Endodermal cell (in vitro differentiated cells): ENCODE measurements around the gene ARL6IP1. TPM values are rescaled to one million over a fixed set of nuclear protein-coding genes. Genes with fewer than 3 reads are reported as not detected.

Experiments used
- DNase-seq: peaks from one replicate; pipeline ENCODE4 v3.0.0-alpha.2; 2017
- H3K27ac ChIP-seq: 2 replicates; pipeline ENCODE4 v1.5.1; 2013; ENCODE audit warnings: mild to moderate bottlenecking, low read depth, low read length, moderate library complexity
- H3K27me3 ChIP-seq: 2 replicates; pipeline ENCODE4 v1.6.1; 2013; ENCODE audit warnings: mild to moderate bottlenecking, low read length, moderate library complexity; ENCODE audit not compliant: insufficient read depth, control insufficient read depth, poor library complexity, severe bottlenecking
- H3K36me3 ChIP-seq: 2 replicates; pipeline ENCODE4 v1.7.0; 2013; ENCODE audit warnings: mild to moderate bottlenecking, low read length, moderate library complexity; ENCODE audit not compliant: control insufficient read depth, insufficient read depth
- H3K4me1 ChIP-seq: one replicate; pipeline ENCODE4 v1.7.0; 2013; ENCODE audit warnings: low read length; ENCODE audit not compliant: control insufficient read depth, insufficient read depth
- H3K4me3 ChIP-seq: 2 replicates; pipeline ENCODE4 v1.5.1; 2013; ENCODE audit warnings: mild to moderate bottlenecking, low read length, moderate library complexity
- H3K9ac ChIP-seq: 2 replicates; pipeline ENCODE4 v1.6.1; 2013; ENCODE audit warnings: mild to moderate bottlenecking, low read length, moderate library complexity; ENCODE audit not compliant: poor library complexity, severe bottlenecking; ENCODE audit errors: extremely low read depth
- H3K9me3 ChIP-seq: 2 replicates; pipeline ENCODE4 v1.6.1; 2013; ENCODE audit warnings: mild to moderate bottlenecking, low read length, moderate library complexity; ENCODE audit not compliant: control insufficient read depth
- H3K27ac Mint-ChIP-seq: 2 replicates; pipeline ENCODE4 v1.8.0; 2020; ENCODE audit warnings: mixed read lengths
- H3K27me3 Mint-ChIP-seq: 2 replicates; pipeline ENCODE4 v1.8.0; 2021; ENCODE audit warnings: mild to moderate bottlenecking, mixed read lengths; ENCODE audit not compliant: insufficient read depth
- H3K36me3 Mint-ChIP-seq: 2 replicates; pipeline ENCODE4 v1.8.0; 2020; ENCODE audit warnings: low read depth, mixed read lengths
- H3K4me1 Mint-ChIP-seq: 2 replicates; pipeline ENCODE4 v1.8.0; 2020; ENCODE audit warnings: mixed read lengths
- H3K4me3 Mint-ChIP-seq: 2 replicates; pipeline ENCODE4 v1.8.0; 2020; ENCODE audit warnings: mild to moderate bottlenecking, moderate library complexity, mixed read lengths
- H3K9me3 Mint-ChIP-seq: 2 replicates; pipeline ENCODE4 v1.8.0; 2020; ENCODE audit warnings: mild to moderate bottlenecking, mixed read lengths
- WGBS, 2 experiments: methylation state at CpG; one replicate each; pipeline versions ENCODE4 v1.1.5 to v1.1.7; 2013; ENCODE audit warnings: missing lambda C conversion rate in 2 of 2, mixed read lengths in 1 of 2; ENCODE audit not compliant: insufficient coverage in 1 of 2, insufficient read length in 1 of 2; 5-methylcytosine and 5-hydroxymethylcytosine counted together
- long read RNA-seq, 4 experiments: library from polyadenylated mRNA in 2 of 4; library from RNA in 1 of 4; library from capped mRNA in 1 of 4; stranded (forward) in 3 of 4; unstranded in 1 of 4; transcript quantifications; one replicate each; pipeline ENCODE4 v2.0.0, GENCODE V29; 2020 to 2021; ENCODE audit warnings: inconsistent platforms in 1 of 4
- polyA plus RNA-seq, 2 experiments: library from polyadenylated mRNA; stranded (reverse); fragments of 50-300 nt; gene quantifications; one replicate each; pipeline ENCODE4 v1.2.3, GENCODE V29; 2013
- total RNA-seq, 2 donors: library from RNA; stranded (reverse); fragmentation: NEBNext Ultra II Directional in 1 of 2; extraction: Animal tissue kit (Norgen Biotek cat#: 25700) in 1 of 2; gene quantifications; 2 replicates in 1 of 2; 3 replicates in 1 of 2; pipeline ENCODE4 v1.2.1, GENCODE V29; 2021
- TF ChIP-seq, protein P1 (sequence below): fragments of 200-600 bp; sonication (generic); conservative IDR thresholded peaks from 2 replicates; pipeline ENCODE4 v1.5.0; 2021; ENCODE audit warnings: antibody characterized with exemption, mild to moderate bottlenecking

ARL6IP1 gene
- 100 to 1,000 TPM; 331 to 334 TPM for total RNA-seq
- 381 TPM for polyA plus RNA-seq (2013, experiment 1 of 2)
- 388 TPM for polyA plus RNA-seq (2013, experiment 2 of 2)
- long read RNA-seq, experiment 1, transcript ARL6IP1-201 (6 exons, 2,409 nt) = major isoform, 121 of 176 reads
- long read RNA-seq, experiment 1, partial matches to known transcripts = 48 of 176 reads
- long read RNA-seq, experiment 1, other reads (novel, unspliced or antisense) = 5 of 176 reads
- long read RNA-seq, experiment 2, transcript ARL6IP1-201 (6 exons, 2,409 nt) = major isoform, 1,519 of 1,573 reads
- long read RNA-seq, experiment 2, partial matches to known transcripts = 19 of 1,573 reads
- long read RNA-seq, experiment 2, other reads (novel, unspliced or antisense) = 34 of 1,573 reads
- long read RNA-seq, experiment 3, transcript ARL6IP1-208 (4 exons, 778 nt) = minor isoform, 8 of 2,504 reads
- long read RNA-seq, experiment 3, transcript ARL6IP1-201 (6 exons, 2,409 nt) = major isoform, 2,414 of 2,504 reads
- long read RNA-seq, experiment 3, partial matches to known transcripts = 55 of 2,504 reads
- long read RNA-seq, experiment 3, other reads (novel, unspliced or antisense) = 23 of 2,504 reads
- long read RNA-seq, experiment 4, transcript ARL6IP1-201 (6 exons, 2,409 nt) = major isoform, 1,126 of 1,167 reads
- long read RNA-seq, experiment 4, partial matches to known transcripts = 28 of 1,167 reads
- long read RNA-seq, experiment 4, other reads (novel, unspliced or antisense) = 11 of 1,167 reads

DNA sequence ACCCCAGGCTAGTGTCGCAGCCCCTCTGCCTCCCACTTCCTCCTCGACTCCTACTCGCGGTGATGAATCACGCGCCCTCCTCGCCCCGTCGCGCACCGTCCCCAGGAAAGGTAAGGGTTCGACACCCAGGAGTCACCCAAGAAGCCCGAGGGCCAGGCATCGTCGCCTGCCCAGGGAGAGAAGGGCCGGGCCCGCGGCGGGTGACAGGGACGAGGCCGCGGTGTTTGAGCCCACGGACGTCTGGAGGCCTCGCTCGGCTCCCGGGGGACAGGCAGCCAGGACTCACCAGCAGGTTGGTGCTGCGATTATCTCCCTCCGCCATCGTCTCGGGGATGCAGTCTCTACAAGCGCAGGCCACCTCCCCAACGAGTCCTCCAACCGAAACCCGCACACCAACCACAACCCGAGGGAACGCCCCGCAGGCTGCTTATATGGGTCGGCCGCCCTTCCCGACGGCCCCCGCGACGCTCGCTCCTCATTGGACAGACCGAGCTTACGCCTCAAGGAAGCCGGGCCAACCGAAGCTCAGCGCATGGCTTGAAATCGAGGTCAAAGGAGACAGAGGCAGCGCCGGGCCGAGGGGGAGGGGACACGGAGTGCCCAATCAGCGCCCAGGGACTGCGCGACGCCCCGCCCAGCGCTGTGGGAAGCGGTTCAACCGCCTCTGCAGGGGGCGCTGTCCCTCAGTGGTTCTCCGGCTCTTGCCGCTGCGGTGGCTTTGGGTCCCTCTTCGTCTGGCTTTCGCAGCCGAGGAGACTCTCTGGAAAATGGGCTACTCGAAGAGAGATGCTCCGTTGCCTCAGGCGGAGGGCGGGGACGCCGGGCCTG, at the start of gene ARL6IP1:
Gene ARL6IP1 (minus strand): TSS at position 405 of the 828 bp plus-strand sequence. CDS start 83 bp downstream, at position 322.
- Histone ChIP-seq H3K9ac (peak within 1 kb of the TSS; percentile 93), H3K27me3 (no peaks in the 10 kb centered on the region), H3K27ac (peak within 1 kb of the TSS; percentile 91), H3K36me3 (peaks cover 42% of the 10 kb centered on the region), H3K9me3 (no peaks in the 10 kb centered on the region), H3K4me3 (peak within 1 kb of the TSS; percentile 96), H3K4me1 (peaks cover 13% of the 10 kb centered on the region)
- Mint-ChIP-seq H3K4me1 (peaks cover 46% of the 10 kb centered on the region), H3K9me3 (peaks cover 2% of the 10 kb centered on the region), H3K36me3 (peaks cover 24% of the 10 kb centered on the region), H3K4me3 (peak within 1 kb of the TSS; percentile 97), H3K27ac (peak within 1 kb of the TSS; percentile 96), H3K27me3 (no peaks in the 10 kb centered on the region)
- TF ChIP-seq, protein P1, sequence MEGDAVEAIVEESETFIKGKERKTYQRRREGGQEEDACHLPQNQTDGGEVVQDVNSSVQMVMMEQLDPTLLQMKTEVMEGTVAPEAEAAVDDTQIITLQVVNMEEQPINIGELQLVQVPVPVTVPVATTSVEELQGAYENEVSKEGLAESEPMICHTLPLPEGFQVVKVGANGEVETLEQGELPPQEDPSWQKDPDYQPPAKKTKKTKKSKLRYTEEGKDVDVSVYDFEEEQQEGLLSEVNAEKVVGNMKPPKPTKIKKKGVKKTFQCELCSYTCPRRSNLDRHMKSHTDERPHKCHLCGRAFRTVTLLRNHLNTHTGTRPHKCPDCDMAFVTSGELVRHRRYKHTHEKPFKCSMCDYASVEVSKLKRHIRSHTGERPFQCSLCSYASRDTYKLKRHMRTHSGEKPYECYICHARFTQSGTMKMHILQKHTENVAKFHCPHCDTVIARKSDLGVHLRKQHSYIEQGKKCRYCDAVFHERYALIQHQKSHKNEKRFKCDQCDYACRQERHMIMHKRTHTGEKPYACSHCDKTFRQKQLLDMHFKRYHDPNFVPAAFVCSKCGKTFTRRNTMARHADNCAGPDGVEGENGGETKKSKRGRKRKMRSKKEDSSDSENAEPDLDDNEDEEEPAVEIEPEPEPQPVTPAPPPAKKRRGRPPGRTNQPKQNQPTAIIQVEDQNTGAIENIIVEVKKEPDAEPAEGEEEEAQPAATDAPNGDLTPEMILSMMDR = peak; percentile 89
- DNase-seq = peak; percentile 99
- 0 to 5% methylated on average over 28 to 77 of the region's 77 CpGs for WGBS, 2 experiments

GRCh38 chr16:18846416-18846815, 45.1 kb upstream of the ARL6IP1 start:
- H3K36me3 ChIP-seq = peaks cover 93% of the 10 kb centered on the region

More at GRCh38 chr16:18846416-18846815, 45.1 kb upstream of the ARL6IP1 start:
- no peak overlapping the region for H3K27ac Mint-ChIP-seq
- Histone ChIP-seq H3K27ac (no peak overlapping the region), H3K4me1 (no peaks in the 10 kb centered on the region), H3K9me3 (no peaks in the 10 kb centered on the region), H3K4me3 (no peak overlapping the region), H3K9ac (no peak overlapping the region), H3K27me3 (no peaks in the 10 kb centered on the region)
- H3K9me3 Mint-ChIP-seq = no peaks in the 10 kb centered on the region
- peaks cover 82% of the 10 kb centered on the region for H3K36me3 Mint-ChIP-seq
- DNase-seq = no peak
- H3K27me3 Mint-ChIP-seq = no peaks in the 10 kb centered on the region
- H3K4me3 Mint-ChIP-seq = no peak overlapping the region
- WGBS, 2 experiments = 80 to 83% methylated on average over 1 of the region's 1 CpG
- TF ChIP-seq, protein P1 = no peak
- H3K4me1 Mint-ChIP-seq = no peaks in the 10 kb centered on the region
